Liver (tissue), 9 donors: ENCODE data around the gene FIBP. TPM values are rescaled to one million over a fixed set of nuclear protein-coding genes. Genes with fewer than 3 reads are reported as not detected.

ENCODE experiments used
- DNase-seq: peaks from one replicate; pipeline ENCODE4 v3.0.0-alpha.2; 2017; ENCODE audit warnings: low spot score
- H3K27ac ChIP-seq, 2 donors: one replicate each; pipeline ENCODE4 v1.7.0; 2013; ENCODE audit warnings: inconsistent platforms in 2 of 2, low read length in 2 of 2, control low read depth in 1 of 2, low read depth in 1 of 2, mild to moderate bottlenecking in 1 of 2
- H3K27me3 ChIP-seq, 4 donors: one replicate each; pipeline versions ENCODE4 v1.6.1 to v1.7.0; 2013; ENCODE audit warnings: low read length in 3 of 4, inconsistent platforms in 1 of 4, mild to moderate bottlenecking in 1 of 4, moderate library complexity in 1 of 4; ENCODE audit not compliant: control insufficient read depth in 4 of 4, insufficient read depth in 4 of 4
- H3K36me3 ChIP-seq, 4 donors: one replicate each; pipeline versions ENCODE4 v1.6.1 to v1.7.0; 2013; ENCODE audit warnings: low read length in 3 of 4, mild to moderate bottlenecking in 3 of 4, low read depth in 1 of 4, moderate library complexity in 1 of 4; ENCODE audit not compliant: control insufficient read depth in 4 of 4, insufficient read depth in 3 of 4
- H3K4me1 ChIP-seq, 4 donors: one replicate each; pipeline versions ENCODE4 v1.6.1 to v1.7.0; 2013; ENCODE audit warnings: low read length in 3 of 4, mild to moderate bottlenecking in 3 of 4, moderate library complexity in 1 of 4; ENCODE audit not compliant: control insufficient read depth in 4 of 4, insufficient read depth in 4 of 4
- H3K4me3 ChIP-seq, 3 donors: one replicate each; pipeline versions ENCODE4 v1.6.1 to v1.7.0; 2013; ENCODE audit warnings: low read length in 3 of 3, control low read depth in 1 of 3, low read depth in 1 of 3, mild to moderate bottlenecking in 1 of 3
- H3K9ac ChIP-seq, 2 donors: one replicate each; pipeline ENCODE4 v1.7.0; 2013; ENCODE audit warnings: low read length in 2 of 2, mild to moderate bottlenecking in 2 of 2, moderate library complexity in 2 of 2, control low read depth in 1 of 2, low read depth in 1 of 2
- H3K9me3 ChIP-seq, 4 donors: one replicate each; pipeline versions ENCODE4 v1.6.1 to v1.7.0; 2013; ENCODE audit warnings: low read length in 3 of 4; ENCODE audit not compliant: control insufficient read depth in 4 of 4
- ATF3 ChIP-seq: IDR thresholded peaks from 2 replicates; pipeline ENCODE4 v1.6.1; 2016; ENCODE audit warnings: antibody characterized with exemption
- CTCF ChIP-seq: fragments of 150-350 bp; IDR thresholded peaks from 2 replicates; pipeline ENCODE4 v1.5.1; 2017; ENCODE audit warnings: improper control_type of control experiment, low read depth, low read length; ENCODE audit not compliant: missing input control
- EGR1 ChIP-seq, 2 donors: IDR thresholded peaks; 2 replicates each; pipeline ENCODE4 v1.6.1; 2016 to 2018; ENCODE audit warnings: antibody characterized with exemption in 2 of 2, low read depth in 2 of 2
- FOXA1 ChIP-seq: IDR thresholded peaks from 2 replicates; pipeline ENCODE4 v1.6.1; 2016; ENCODE audit warnings: antibody characterized with exemption
- FOXA2 ChIP-seq: IDR thresholded peaks from 2 replicates; pipeline ENCODE4 v1.6.1; 2016; ENCODE audit warnings: antibody characterized with exemption
- GABPA ChIP-seq, 2 donors: IDR thresholded peaks in 1 of 2; conservative IDR thresholded peaks in 1 of 2; 2 replicates each; pipeline ENCODE4 v1.6.1; 2016; ENCODE audit warnings: antibody characterized with exemption in 2 of 2, mild to moderate bottlenecking in 1 of 2, moderate library complexity in 1 of 2
- HNF4A ChIP-seq, 2 donors: conservative IDR thresholded peaks; 2 replicates each; pipeline ENCODE4 v1.6.1; 2016; ENCODE audit warnings: antibody characterized with exemption in 2 of 2, mild to moderate bottlenecking in 2 of 2
- HNF4G ChIP-seq: IDR thresholded peaks from 2 replicates; pipeline ENCODE4 v1.6.1; 2016; ENCODE audit warnings: antibody characterized with exemption
- JUND ChIP-seq, 2 donors: IDR thresholded peaks; 2 replicates each; pipeline ENCODE4 v1.6.1; 2016; ENCODE audit warnings: antibody characterized with exemption in 2 of 2
- MAX ChIP-seq: IDR thresholded peaks from 2 replicates; pipeline ENCODE4 v1.6.1; 2016; ENCODE audit warnings: antibody characterized with exemption
- NR2F2 ChIP-seq: IDR thresholded peaks from 2 replicates; pipeline ENCODE4 v1.6.1; 2016; ENCODE audit warnings: antibody characterized with exemption
- RAD21 ChIP-seq, 2 donors: IDR thresholded peaks; 2 replicates each; pipeline ENCODE4 v1.6.1; 2016; ENCODE audit warnings: antibody characterized with exemption in 2 of 2, mild to moderate bottlenecking in 2 of 2
- REST ChIP-seq: IDR thresholded peaks from 2 replicates; pipeline ENCODE4 v1.6.1; 2016; ENCODE audit warnings: antibody characterized with exemption, mild to moderate bottlenecking
- RXRA ChIP-seq, 2 donors: IDR thresholded peaks; 2 replicates each; pipeline ENCODE4 v1.6.1; 2017 to 2018; ENCODE audit warnings: antibody characterized with exemption in 2 of 2, mild to moderate bottlenecking in 1 of 2
- SP1 ChIP-seq: IDR thresholded peaks from 2 replicates; pipeline ENCODE4 v1.6.1; 2018; ENCODE audit warnings: antibody characterized with exemption, mild to moderate bottlenecking
- TAF1 ChIP-seq: conservative IDR thresholded peaks from 2 replicates; pipeline ENCODE4 v1.6.1; 2016; ENCODE audit warnings: antibody characterized with exemption, mild to moderate bottlenecking
- YY1 ChIP-seq: IDR thresholded peaks from 2 replicates; pipeline ENCODE4 v1.6.1; 2016; ENCODE audit warnings: antibody characterized with exemption, mild to moderate bottlenecking
- WGBS: extraction: QIAGEN DNeasy Blood & Tissue Kit; methylation state at CpG from one replicate; pipeline ENCODE4 v1.1.7; 2013; 5-methylcytosine and 5-hydroxymethylcytosine counted together
- polyA plus RNA-seq, 2 donors: library from polyadenylated mRNA; stranded (reverse) in 1 of 2; unstranded in 1 of 2; fragments of 200-250 nt in 1 of 2; fragments of >200 nt in 1 of 2; fragmentation: Nextera tagmentation in 1 of 2; extraction: Ambion mirVana in 1 of 2; gene quantifications; one replicate each; pipeline versions ENCODE4 v1.2.1 to v1.2.3, GENCODE V29; 2013 to 2015
- total RNA-seq, 2 donors: library from RNA; depleted of rRNA; stranded (reverse); fragments of >200 nt; gene quantifications; one replicate each; pipeline ENCODE4 v1.2.3, GENCODE V29; 2014
- TF ChIP-seq, protein P1 (sequence below): IDR thresholded peaks from 2 replicates; pipeline ENCODE4 v1.6.1; 2016; ENCODE audit warnings: antibody characterized with exemption
- donor health status: healthy.
- donor health status: healthy.
- donor health status: healthy.
- donor health status: healthy.
- donor health status: healthy.

The FIBP gene
- total and polyA plus RNA-seq, 4 donors: 23.7 to 45.4 (median 29.1) TPM

GRCh38 chr11:65842144-65842543 is 46.1 kb downstream of the FIBP start (continued):
- TF ChIP-seq, protein P1, sequence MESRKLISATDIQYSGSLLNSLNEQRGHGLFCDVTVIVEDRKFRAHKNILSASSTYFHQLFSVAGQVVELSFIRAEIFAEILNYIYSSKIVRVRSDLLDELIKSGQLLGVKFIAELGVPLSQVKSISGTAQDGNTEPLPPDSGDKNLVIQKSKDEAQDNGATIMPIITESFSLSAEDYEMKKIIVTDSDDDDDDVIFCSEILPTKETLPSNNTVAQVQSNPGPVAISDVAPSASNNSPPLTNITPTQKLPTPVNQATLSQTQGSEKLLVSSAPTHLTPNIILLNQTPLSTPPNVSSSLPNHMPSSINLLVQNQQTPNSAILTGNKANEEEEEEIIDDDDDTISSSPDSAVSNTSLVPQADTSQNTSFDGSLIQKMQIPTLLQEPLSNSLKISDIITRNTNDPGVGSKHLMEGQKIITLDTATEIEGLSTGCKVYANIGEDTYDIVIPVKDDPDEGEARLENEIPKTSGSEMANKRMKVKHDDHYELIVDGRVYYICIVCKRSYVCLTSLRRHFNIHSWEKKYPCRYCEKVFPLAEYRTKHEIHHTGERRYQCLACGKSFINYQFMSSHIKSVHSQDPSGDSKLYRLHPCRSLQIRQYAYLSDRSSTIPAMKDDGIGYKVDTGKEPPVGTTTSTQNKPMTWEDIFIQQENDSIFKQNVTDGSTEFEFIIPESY: no peak

DNA sequence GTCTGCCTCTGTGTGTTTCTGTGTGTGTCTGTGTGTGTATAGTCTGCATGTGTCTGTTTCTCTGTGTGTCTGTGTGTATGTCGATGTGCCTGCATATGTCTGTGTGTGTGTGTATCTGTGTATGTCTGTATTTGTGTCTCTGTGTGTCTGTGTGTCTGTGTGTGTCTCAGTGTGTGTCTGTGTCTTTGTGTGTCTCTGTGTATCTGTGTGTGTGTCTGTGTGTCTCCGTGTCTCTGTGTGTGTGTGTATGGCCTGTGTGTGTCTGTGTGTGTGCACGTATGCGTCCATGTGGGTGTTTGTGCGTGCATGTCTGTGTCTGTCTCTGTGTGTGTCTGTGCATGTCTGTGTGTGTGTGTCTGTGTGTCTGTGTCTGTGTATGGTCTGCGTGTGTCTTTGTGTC is 54.1 kb downstream of the FIBP start:
- DNase-seq: no peak
- H3K9me3 ChIP-seq: no peaks in the 10 kb centered on the region
- 55% methylated on average over 6 of the region's 6 CpGs for WGBS
- H3K4me3 ChIP-seq: peak overlapping the region in 2 of 3 donors; percentile 8 to 46
- TF ChIP-seq, protein P1: no peak
- TF ChIP-seq REST: no peak
- no peak for TF ChIP-seq JUND (IDR thresholded peaks at IDR 0.05)
- TF ChIP-seq FOXA2: no peak
- no peak for TF ChIP-seq HNF4G
- no peak for TF ChIP-seq ATF3
- no peak for TF ChIP-seq FOXA1
- no peak for TF ChIP-seq EGR1 (IDR thresholded peaks at IDR 0.05; ENCODE audit: low read depth in 2 of 2)
- TF ChIP-seq SP1: no peak
- no peak for TF ChIP-seq TAF1
- TF ChIP-seq RXRA (IDR thresholded peaks at IDR 0.05): no peak
- no peak for TF ChIP-seq HNF4A (conservative IDR thresholded peaks at IDR 0.05)
- TF ChIP-seq CTCF: no peak
- no peak for TF ChIP-seq GABPA (IDR thresholded peaks at IDR 0.05 in 1 of 2, conservative IDR thresholded peaks at IDR 0.05 in 1 of 2)
- TF ChIP-seq RAD21 (IDR thresholded peaks at IDR 0.05): no peak
- no peak for TF ChIP-seq MAX
- no peak for TF ChIP-seq NR2F2
- no peak for TF ChIP-seq YY1
- no peak overlapping the region for H3K27ac ChIP-seq
- H3K4me1 ChIP-seq: peaks cover 2 to 9% (median 3%) of the 10 kb centered on the region in 4 donors
- H3K36me3 ChIP-seq: no peaks in the 10 kb centered on the region
- H3K9ac ChIP-seq: no peak overlapping the region
- peaks cover 0 to 5% (median 0%) of the 10 kb centered on the region in 4 donors for H3K27me3 ChIP-seq

Other genes starting within 250 kb of the FIBP start
- 10 to 100 TPM; 11.1 to 22.6 TPM for gene RELA, start 225.6 kb downstream of the FIBP start, total RNA-seq
- 10 to 100 TPM; 21.3 to 30.7 TPM for gene RELA, start 225.6 kb downstream of the FIBP start, polyA plus RNA-seq
- 10 to 100 TPM; 16.1 to 20.7 TPM for gene KAT5, start 176.2 kb downstream of the FIBP start, total RNA-seq
- gene KAT5, start 176.2 kb downstream of the FIBP start, polyA plus RNA-seq: 10 to 100 TPM; 15.5 to 22.9 TPM
- gene RNASEH2C, start 167.7 kb downstream of the FIBP start, total RNA-seq: 10 to 100 TPM; 20.5 to 32.4 TPM
- 10 to 100 TPM; 45.7 to 72.1 TPM for gene RNASEH2C, start 167.7 kb downstream of the FIBP start, polyA plus RNA-seq
- 10 to 100 TPM in 1 of 2 donors, 1 to 10 TPM in 1; 4.7 to 10.8 TPM for gene AP5B1, start 107.5 kb downstream of the FIBP start, total RNA-seq
- 1 to 10 TPM; 2.0 to 5.2 TPM for gene AP5B1, start 107.5 kb downstream of the FIBP start, polyA plus RNA-seq
- under 1 TPM in 1 of 2 donors, not detected in 1; 0.05 TPM for gene OVOL1, start 101.4 kb downstream of the FIBP start, total RNA-seq
- not detected for gene OVOL1, start 101.4 kb downstream of the FIBP start, polyA plus RNA-seq
- gene SNX32, start 54.5 kb downstream of the FIBP start, total RNA-seq: under 1 TPM; under 0.01 to 0.09 TPM
- gene SNX32, start 54.5 kb downstream of the FIBP start, polyA plus RNA-seq: under 1 TPM; 0.02 to 0.38 TPM
- gene CFL1, start 30.3 kb downstream of the FIBP start, total RNA-seq: 100 to 1,000 TPM; 184 to 186 TPM
- gene CFL1, start 30.3 kb downstream of the FIBP start, polyA plus RNA-seq: 100 to 1,000 TPM; 377 to 498 TPM
- gene MUS81, start 28.0 kb downstream of the FIBP start, total RNA-seq: 10 to 100 TPM; 20.2 to 24.7 TPM
- gene MUS81, start 28.0 kb downstream of the FIBP start, polyA plus RNA-seq: 10 to 100 TPM; 11.0 to 12.9 TPM
- 1 to 10 TPM; 5.0 to 5.2 TPM for gene EFEMP2, start 15.7 kb downstream of the FIBP start, total RNA-seq
- 10 to 100 TPM in 1 of 2 donors, 1 to 10 TPM in 1; 5.5 to 10.7 TPM for gene EFEMP2, start 15.7 kb downstream of the FIBP start, polyA plus RNA-seq
- gene CTSW, start 8.6 kb downstream of the FIBP start, total RNA-seq: 1 to 10 TPM; 1.3 to 2.9 TPM
- 1 to 10 TPM; 2.0 to 2.2 TPM for gene CTSW, start 8.6 kb downstream of the FIBP start, polyA plus RNA-seq
- gene CCDC85B, start 2.2 kb upstream of the FIBP start, total RNA-seq: 1 to 10 TPM; 6.8 to 7.0 TPM
- 10 to 100 TPM in 1 of 2 donors, 1 to 10 TPM in 1; 4.3 to 12.6 TPM for gene CCDC85B, start 2.2 kb upstream of the FIBP start, polyA plus RNA-seq
- under 1 TPM in 1 of 2 donors, not detected in 1; 0.17 TPM for gene FOSL1, start 11.9 kb upstream of the FIBP start, total RNA-seq
- under 1 TPM in 1 of 2 donors, not detected in 1; 0.20 TPM for gene FOSL1, start 11.9 kb upstream of the FIBP start, polyA plus RNA-seq
- 1 to 10 TPM; 4.4 to 9.9 TPM for gene C11orf68, start 30.6 kb upstream of the FIBP start, total RNA-seq
- 10 to 100 TPM; 12.6 to 15.4 TPM for gene C11orf68, start 30.6 kb upstream of the FIBP start, polyA plus RNA-seq
- gene DRAP1, start 31.0 kb upstream of the FIBP start, total RNA-seq: 10 to 100 TPM; 18.1 to 47.2 TPM
- 10 to 100 TPM; 37.3 to 57.3 TPM for gene DRAP1, start 31.0 kb upstream of the FIBP start, polyA plus RNA-seq
- gene TSGA10IP, start 57.0 kb upstream of the FIBP start, total RNA-seq: not detected
- under 1 TPM in 1 of 2 donors, not detected in 1; 0.02 TPM for gene TSGA10IP, start 57.0 kb upstream of the FIBP start, polyA plus RNA-seq
- 10 to 100 TPM; 15.1 to 24.3 TPM for gene SART1, start 73.3 kb upstream of the FIBP start, total RNA-seq
- 10 to 100 TPM; 13.6 to 15.1 TPM for gene SART1, start 73.3 kb upstream of the FIBP start, polyA plus RNA-seq
- 10 to 100 TPM; 15.9 to 18.2 TPM for gene EIF1AD, start 113.7 kb upstream of the FIBP start, total RNA-seq
- 10 to 100 TPM in 1 of 2 donors, 1 to 10 TPM in 1; 6.3 to 12.6 TPM for gene EIF1AD, start 113.7 kb upstream of the FIBP start, polyA plus RNA-seq
- 10 to 100 TPM; 10.7 to 11.1 TPM for gene BANF1, start 114.0 kb upstream of the FIBP start, total RNA-seq
- gene BANF1, start 114.0 kb upstream of the FIBP start, polyA plus RNA-seq: 10 to 100 TPM; 83.0 to 100.0 TPM
- gene CST6, start 123.5 kb upstream of the FIBP start, total RNA-seq: not detected
- not detected for gene CST6, start 123.5 kb upstream of the FIBP start, polyA plus RNA-seq
- under 1 TPM in 1 of 2 donors, not detected in 1; 0.17 TPM for gene CATSPER1, start 138.0 kb upstream of the FIBP start, total RNA-seq
- not detected for gene CATSPER1, start 138.0 kb upstream of the FIBP start, polyA plus RNA-seq
- gene GAL3ST3, start 160.7 kb upstream of the FIBP start, total RNA-seq: not detected
- not detected for gene GAL3ST3, start 160.7 kb upstream of the FIBP start, polyA plus RNA-seq
- gene SF3B2, start 163.9 kb upstream of the FIBP start, total RNA-seq: 10 to 100 TPM; 55.7 to 67.6 TPM
- 10 to 100 TPM; 50.5 to 58.7 TPM for gene SF3B2, start 163.9 kb upstream of the FIBP start, polyA plus RNA-seq
- gene PACS1, start 181.8 kb upstream of the FIBP start, total RNA-seq: 1 to 10 TPM; 7.1 to 9.1 TPM
- gene PACS1, start 181.8 kb upstream of the FIBP start, polyA plus RNA-seq: 1 to 10 TPM; 2.7 to 7.6 TPM